HCT116 (cell line): Measurements from ENCODE around the gene TNIK. TPM values are rescaled to one million over a fixed set of nuclear protein-coding genes. Genes with fewer than 3 reads are reported as not detected.

Experiments
- ATAC-seq: fragments of 200-7000 bp; cut with Tn5 transposase; 2 replicates; pipeline ENCODE4 v1.9.1; 2020; ENCODE audit warnings: mild to moderate bottlenecking, moderate library complexity
- BruUV-seq: library from RNA; stranded (reverse); fragments of 400-500 nt; replicated peaks from 2 replicates; lab custom pipeline; 2021; lab: Mats Ljungman, UMichigan
- CTCF ChIA-PET: fragments of 300-600 bp; sonication (Branson Sonifier 250); formaldehyde crosslinking; loops from one replicate; lab custom pipeline; 2021; ENCODE audit warnings: antibody characterized with exemption; lab: Charles Lee
- POLR2A ChIA-PET: fragments of 300-600, 350-600 bp; sonication (Branson Sonifier 250); formaldehyde crosslinking; loops from one replicate; lab custom pipeline; 2021; ENCODE audit warnings: antibody characterized with exemption; lab: Charles Lee
- RAD21 ChIA-PET, 2 experiments: fragments of 300-600 bp; sonication (Branson Sonifier 250); formaldehyde crosslinking; loops; one replicate each; lab custom pipeline; 2023; ENCODE audit warnings: low total read pairs in 2 of 2; ENCODE audit not compliant: uncharacterized antibody in 2 of 2, unreplicated experiment in 2 of 2, low non-redundant PET in 1 of 2; lab: Charles Lee
- DNase-seq: peaks from one replicate; pipeline ENCODE4 v3.0.0-alpha.2; 2010; ENCODE audit warnings: low read depth, low spot score
- H2AFZ ChIP-seq: fragments of 200-600 bp; shearing (Covaris generic), sonication (generic); 2 replicates; pipeline ENCODE4 v1.6.1; 2017; ENCODE audit warnings: low read depth, mixed run types, mixed read lengths, antibody characterized with exemption, low read length; ENCODE audit not compliant: poor library complexity, severe bottlenecking
- H3K27ac ChIP-seq: 2 replicates; pipeline ENCODE4 v1.5.1; 2012; ENCODE audit warnings: low read depth, low read length
- H3K27me3 ChIP-seq: fragments of 200-600 bp; sonication (generic); 2 replicates; pipeline ENCODE4 v1.6.1; 2016; ENCODE audit warnings: mixed run types, low read length, mixed read lengths; ENCODE audit not compliant: insufficient read depth
- H3K36me3 ChIP-seq, 2 experiments: fragments of 200-500 bp in 1 of 2; fragments of 200-600 bp in 1 of 2; sonication (Bioruptor generic) in 1 of 2; sonication (generic) in 1 of 2; 2 replicates each; pipeline versions ENCODE4 v1.5.1 to v1.6.1; 2014 to 2016; ENCODE audit warnings: low read length in 2 of 2, inconsistent platforms in 1 of 2, mixed read lengths in 1 of 2, mixed run types in 1 of 2; ENCODE audit not compliant: insufficient read depth in 2 of 2, control insufficient read depth in 1 of 2
- H3K4me1 ChIP-seq, 2 experiments: fragments of 200-600 bp in 1 of 2; sonication (generic) in 1 of 2; 2 replicates each; pipeline versions ENCODE4 v1.5.1 to v1.6.1; 2012 to 2017; ENCODE audit warnings: low read length in 2 of 2, inconsistent platforms in 1 of 2, mild to moderate bottlenecking in 1 of 2, mixed read lengths in 1 of 2, mixed run types in 1 of 2, moderate library complexity in 1 of 2; ENCODE audit not compliant: insufficient read depth in 2 of 2, control insufficient read depth in 1 of 2
- H3K4me2 ChIP-seq: fragments of 200-600 bp; sonication (generic); 2 replicates; pipeline ENCODE4 v1.6.1; 2017; ENCODE audit warnings: mixed run types, low read length, mixed read lengths
- H3K4me3 ChIP-seq, 2 experiments: fragments of 200-600 bp in 1 of 2; sonication (generic) in 1 of 2; replicated peaks in 1 of 2; 2 replicates each; pipeline ENCODE4 v1.5.1; 2011 to 2016; ENCODE audit warnings: low read length in 2 of 2, control low read depth in 1 of 2, low read depth in 1 of 2, mild to moderate bottlenecking in 1 of 2, mixed read lengths in 1 of 2, mixed run types in 1 of 2
- H3K79me2 ChIP-seq: fragments of 200-600 bp; sonication (generic); 2 replicates; pipeline ENCODE4 v1.6.1; 2017; ENCODE audit warnings: mild to moderate bottlenecking, mixed run types, low read length, moderate library complexity, mixed read lengths; ENCODE audit not compliant: insufficient read depth
- H3K9ac ChIP-seq: fragments of 200-600 bp; sonication (generic); 2 replicates; pipeline ENCODE4 v1.6.1; 2016; ENCODE audit warnings: low read length, mixed read lengths
- H3K9me2 ChIP-seq: fragments of 200-600 bp; sonication (generic), shearing (Covaris generic); 2 replicates; pipeline ENCODE4 v1.6.1; 2017; ENCODE audit warnings: mixed run types, mild to moderate bottlenecking, moderate library complexity; ENCODE audit not compliant: insufficient read depth
- H3K9me3 ChIP-seq, 2 experiments: fragments of 200-500 bp in 1 of 2; fragments of 200-600 bp in 1 of 2; sonication (Bioruptor generic) in 1 of 2; sonication (generic) in 1 of 2; 2 replicates each; pipeline ENCODE4 v1.6.1; 2014 to 2017; ENCODE audit warnings: low read length in 2 of 2, mixed read lengths in 2 of 2, inconsistent platforms in 1 of 2, low read depth in 1 of 2, mild to moderate bottlenecking in 1 of 2, mixed run types in 1 of 2, moderate library complexity in 1 of 2; ENCODE audit not compliant: control insufficient read depth in 1 of 2, insufficient read depth in 1 of 2
- H4K20me1 ChIP-seq: fragments of 200-600 bp; sonication (generic), shearing (Covaris generic); 2 replicates; pipeline ENCODE4 v1.6.1; 2017; ENCODE audit warnings: mixed run types, mild to moderate bottlenecking, moderate library complexity; ENCODE audit not compliant: insufficient read depth
- ATF3 ChIP-seq: IDR thresholded peaks from 2 replicates; pipeline ENCODE4 v1.6.1; 2012
- CBX3 ChIP-seq: IDR thresholded peaks from 2 replicates; pipeline ENCODE4 v1.6.1; 2012; ENCODE audit warnings: low read depth
- CTCF ChIP-seq, 3 experiments: fragments of 200-600 bp in 1 of 3; sonication (generic) in 1 of 3; IDR thresholded peaks in 2 of 3; conservative IDR thresholded peaks in 1 of 3; 2 replicates each; pipeline ENCODE4 v1.5.1; 2012 to 2017; ENCODE audit warnings: low read depth in 2 of 3, low read length in 2 of 3, antibody characterized with exemption in 1 of 3, borderline replicate concordance in 1 of 3, control low read depth in 1 of 3, mild to moderate bottlenecking in 1 of 3, mixed read lengths in 1 of 3, mixed run types in 1 of 3, moderate library complexity in 1 of 3; ENCODE audit not compliant: insufficient read depth in 1 of 3
- FOSL1 ChIP-seq: IDR thresholded peaks from 2 replicates; pipeline ENCODE4 v1.6.1; 2012; ENCODE audit warnings: low read depth
- JUND ChIP-seq: IDR thresholded peaks from 2 replicates; pipeline ENCODE4 v1.6.1; 2012
- MAX ChIP-seq: IDR thresholded peaks from 2 replicates; pipeline ENCODE4 v1.6.1; 2012
- POLR2A ChIP-seq: IDR thresholded peaks from 2 replicates; pipeline ENCODE4 v1.7.0; 2011; ENCODE audit warnings: borderline replicate concordance; ENCODE audit not compliant: insufficient read depth, insufficient read length; ENCODE audit errors: extremely low read depth
- POLR2AphosphoS5 ChIP-seq: IDR thresholded peaks from 2 replicates; pipeline ENCODE4 v1.6.1; 2011; ENCODE audit warnings: mild to moderate bottlenecking, low read depth, low read length, moderate library complexity
- TCF7L2 ChIP-seq: IDR thresholded peaks from 2 replicates; pipeline ENCODE4 v1.7.0; 2011; ENCODE audit warnings: borderline replicate concordance, inconsistent platforms; ENCODE audit not compliant: insufficient read depth, insufficient read length; ENCODE audit errors: extremely low read depth
- YY1 ChIP-seq: IDR thresholded peaks from 2 replicates; pipeline ENCODE4 v1.6.1; 2011; ENCODE audit warnings: low read length, low read depth, moderate library complexity, mild to moderate bottlenecking; ENCODE audit not compliant: insufficient replicate concordance; ENCODE audit errors: extremely low read depth
- ZFX ChIP-seq: fragments of 450-650 bp; IDR thresholded peaks from 2 replicates; pipeline ENCODE4 v1.6.1; 2017
- ZNF274 ChIP-seq: fragments of 200-500 bp; sonication (Bioruptor generic); IDR thresholded peaks from 2 replicates; pipeline ENCODE4 v1.6.1; 2014; ENCODE audit warnings: mild to moderate bottlenecking, low read depth, low read length, inconsistent platforms
- intact Hi-C: fragments of 100-400 bp; cut with micrococcal nuclease; formaldehyde crosslinking; loops from 2 replicates; pipeline ENCODE4 v1.10.0; 2022
- total RNA-seq: library from RNA; stranded (reverse); gene quantifications from one replicate; pipeline ENCODE4 v1.2.1, GENCODE V29; 2021; ENCODE audit not compliant: unreplicated experiment

Gene TNIK
- total RNA-seq, 1 experiment from 2014 or later = 24.1 TPM

GRCh38 chr3:171231361-171231760 lies 228.8 kb downstream of the TNIK start:
- Histone ChIP-seq H3K9me3 (no peaks in the 10 kb centered on the region), H3K4me1 (no peaks in the 10 kb centered on the region; a peak in 1 of 4 replicates), H3K27ac (no peak overlapping the region)
- RAD21 ChIA-PET = no interaction called here
- DNase-seq = no peak
- no peak for TF ChIP-seq MAX
- TF ChIP-seq ATF3 = no peak
- TF ChIP-seq FOSL1 = no peak
- no peak for TF ChIP-seq POLR2AphosphoS5
- no peak for TF ChIP-seq CTCF (IDR thresholded peaks at IDR 0.05 in 2 of 3, conservative IDR thresholded peaks at IDR 0.05 in 1 of 3; ENCODE audit: borderline replicate concordance in 1 of 3, insufficient read depth in 1 of 3, low read depth in 2 of 3, low read length in 2 of 3)
- no peak for TF ChIP-seq ZNF274
- TF ChIP-seq, all 23 proteins: peak for 0
- ChIA-PET POLR2A (no interaction called here), CTCF (no interaction called here)
- Histone ChIP-seq H4K20me1 (no peaks in the 10 kb centered on the region), H2AFZ (no peak overlapping the region), H3K9ac (no peak overlapping the region), H3K9me2 (no peaks in the 10 kb centered on the region; the same call in 1 of the 2 replicates), H3K79me2 (no peaks in the 10 kb centered on the region), H3K36me3 (no peaks in the 10 kb centered on the region), H3K4me3 (no peak overlapping the region), H3K27me3 (no peaks in the 10 kb centered on the region), H3K4me2 (no peak overlapping the region)
- ATAC-seq = no peak
- intact Hi-C loops = no loop called here
- BruUV-seq = no TSS peak

GRCh38 chr3:171230865-171231264 lies 229.3 kb downstream of the TNIK start:
- H3K4me1 ChIP-seq = no peaks in the 10 kb centered on the region; a peak in 1 of 4 replicates
- H3K4me2 ChIP-seq = no peak overlapping the region
- H4K20me1 ChIP-seq = no peaks in the 10 kb centered on the region
- H3K36me3 ChIP-seq = no peaks in the 10 kb centered on the region
- no peak overlapping the region for H3K27ac ChIP-seq
- no peak overlapping the region for H3K9ac ChIP-seq
- H3K4me3 ChIP-seq = no peak overlapping the region
- no TSS peak for BruUV-seq
- intact Hi-C loops = no loop called here
- H2AFZ ChIP-seq = no peak overlapping the region
- RAD21 ChIA-PET = no interaction called here
- DNase-seq (no peak), ATAC-seq (no peak)
- CTCF ChIA-PET = no interaction called here
- POLR2A ChIA-PET = no interaction called here
- no peaks in the 10 kb centered on the region for H3K27me3 ChIP-seq
- TF ChIP-seq YY1 = no peak
- no peak for TF ChIP-seq TCF7L2
- no peak for TF ChIP-seq CBX3
- TF ChIP-seq ZFX = no peak
- TF ChIP-seq JUND = no peak
- TF ChIP-seq POLR2A = no peak
- TF ChIP-seq ZNF274 = no peak
- TF ChIP-seq, all 23 proteins: peak for 0
- Histone ChIP-seq H3K9me2 (no peaks in the 10 kb centered on the region; the same call in 1 of the 2 replicates), H3K79me2 (no peaks in the 10 kb centered on the region), H3K9me3 (no peaks in the 10 kb centered on the region; a peak in 1 of 4 replicates)
